Right renal cortex interstitium (tissue), 3 donors: Measurements from ENCODE around the gene EYA3. TPM values are rescaled to one million over a fixed set of nuclear protein-coding genes. Genes with fewer than 3 reads are reported as not detected.

Experiments used
- DNase-seq, 3 donors: peaks; one replicate each; pipeline ENCODE4 v3.0.0-alpha.2; 2013; ENCODE audit warnings: low read depth in 3 of 3, low spot score in 2 of 3
- polyA plus RNA-seq, 3 donors: library from polyadenylated mRNA; unstranded; fragments of 120-200 nt; gene quantifications; one replicate each; pipeline ENCODE4 v1.2.1, GENCODE V29; 2013; ENCODE audit not compliant: insufficient read length in 3 of 3

Gene EYA3
- polyA plus RNA-seq, 3 donors = 55.8 to 61.9 (median 56.6) TPM

GRCh38 chr1:27949027-27949426 lies 139.4 kb downstream of the EYA3 start:
- DNase-seq = no peak

DNA sequence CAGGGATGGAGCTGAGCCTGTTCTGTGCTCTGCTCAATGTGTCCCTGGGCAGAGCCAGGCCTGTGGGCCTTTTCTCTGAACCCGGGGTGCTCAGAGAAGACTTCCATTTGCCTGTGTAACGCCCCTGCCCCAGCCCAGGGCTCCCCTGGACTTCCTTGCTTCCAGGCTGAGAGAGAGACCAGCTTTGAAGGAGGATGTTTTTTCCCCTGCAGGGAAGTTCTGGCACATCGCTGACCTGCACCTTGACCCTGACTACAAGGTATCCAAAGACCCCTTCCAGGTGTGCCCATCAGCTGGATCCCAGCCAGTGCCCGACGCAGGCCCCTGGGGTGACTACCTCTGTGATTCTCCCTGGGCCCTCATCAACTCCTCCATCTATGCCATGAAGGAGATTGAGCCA lies 143.4 kb downstream of the EYA3 start:
- DNase-seq = no peak

DNA sequence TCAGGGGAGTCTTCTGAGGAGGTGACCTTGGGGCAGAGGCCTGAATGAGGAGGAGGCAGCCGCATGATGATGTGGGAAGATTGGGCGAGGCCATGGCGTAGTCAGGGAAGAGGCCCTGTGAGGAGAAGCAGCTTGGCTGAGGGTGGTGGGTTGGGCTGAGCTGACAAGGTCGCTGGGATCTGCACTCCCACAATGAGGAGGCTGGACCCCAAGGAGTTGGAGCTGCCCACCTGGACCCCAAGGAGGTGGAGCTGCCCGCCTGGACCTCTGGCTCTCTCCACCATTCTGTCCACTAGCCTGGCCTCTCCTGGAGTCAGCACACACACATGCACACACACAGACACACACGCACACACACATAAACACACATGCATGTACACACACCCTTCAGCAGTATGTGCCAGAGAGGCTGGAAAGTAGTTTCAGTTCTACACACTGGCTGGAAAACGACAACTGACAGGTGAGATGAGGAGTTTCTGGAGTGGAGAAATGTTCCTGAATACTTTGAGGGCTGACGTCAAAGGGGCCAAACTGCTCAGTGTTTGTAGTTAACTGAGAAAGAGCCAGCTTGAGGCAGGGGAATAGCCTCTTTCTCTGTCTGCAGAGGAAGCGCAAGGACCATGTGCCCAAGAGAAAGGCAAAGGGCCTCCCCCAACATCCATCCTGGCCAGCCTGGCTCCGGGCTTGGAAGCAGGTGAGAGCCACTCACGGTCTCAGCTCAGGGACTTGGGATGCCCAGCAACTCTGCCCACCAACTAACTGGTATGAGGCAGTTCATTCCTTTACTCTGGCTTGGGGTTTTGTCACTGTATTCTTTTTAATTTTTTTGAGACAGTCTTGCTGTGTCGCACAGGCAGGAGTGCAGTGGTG lies 146.5 kb downstream of the EYA3 start:
- no peak for DNase-seq

DNA sequence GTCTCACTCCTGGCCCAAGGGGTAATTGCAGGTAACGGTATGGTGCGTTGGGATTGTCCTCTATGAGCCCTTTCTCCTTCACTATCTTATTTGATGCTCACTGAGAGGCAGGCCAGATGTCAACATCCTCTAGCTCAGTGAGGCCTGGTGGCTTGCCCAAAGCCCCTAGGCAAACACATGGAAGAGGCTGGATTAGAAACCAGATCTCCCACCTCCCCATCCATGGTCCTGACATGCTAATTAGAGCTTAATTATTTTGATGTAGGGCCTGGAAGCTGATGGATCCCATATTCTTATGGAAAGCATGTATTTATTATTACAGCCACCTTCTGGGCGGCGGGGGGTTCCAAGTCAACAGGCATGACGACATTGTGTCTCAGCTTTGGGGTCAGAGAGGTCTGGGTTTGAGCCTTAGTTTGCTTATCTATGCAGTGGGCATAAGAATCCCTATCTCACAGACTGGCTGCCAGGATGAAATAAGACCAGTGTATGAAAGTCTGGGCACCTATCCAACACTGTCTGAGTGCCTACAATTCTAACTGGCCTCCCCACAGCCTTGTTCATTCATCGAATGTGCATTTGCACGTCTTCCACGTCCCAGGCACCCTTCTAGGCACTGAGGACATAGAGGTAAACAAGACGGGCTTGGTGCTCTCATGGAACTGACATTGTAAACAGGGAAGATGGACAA lies 147.4 kb downstream of the EYA3 start:
- no peak for DNase-seq

GRCh38 chr1:27940297-27940696 lies 148.1 kb downstream of the EYA3 start:
- DNase-seq = no peak

DNA sequence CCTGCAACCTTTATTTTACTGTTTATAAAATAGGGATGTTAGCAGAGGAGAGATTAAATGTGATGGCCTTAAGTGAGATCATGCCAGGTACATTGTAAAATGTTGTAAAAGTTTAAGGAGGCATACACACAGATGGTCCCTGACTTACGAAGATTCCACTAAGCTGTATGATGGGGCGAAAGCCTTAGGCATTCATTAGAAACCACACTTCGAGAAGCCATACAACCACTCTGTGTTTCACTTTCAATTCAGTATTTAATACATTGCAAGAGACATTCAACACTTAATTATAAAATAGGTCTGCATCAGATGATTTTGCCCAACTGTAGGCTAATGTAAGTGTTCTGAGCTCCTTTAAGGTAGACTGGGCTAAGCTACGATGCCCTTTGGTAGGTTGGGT lies 149.9 kb downstream of the EYA3 start:
- no peak for DNase-seq

GRCh38 chr1:27937524-27937836 lies 150.9 kb downstream of the EYA3 start:
- DNase-seq = no peak

- no peak for DNase-seq
These were observed 152.0 kb downstream of the EYA3 start for GRCh38 chr1:27936370-27936769.

GRCh38 chr1:27935721-27936120 lies 152.7 kb downstream of the EYA3 start:
- DNase-seq = no peak

- DNase-seq = peak; percentile 36 to 49 (median 39)
These were observed 153.4 kb downstream of the EYA3 start, which contains the start of gene SMPDL3B for GRCh38 chr1:27934818-27935549. SMPDL3B (plus strand) TSS chr1:27935000; CDS start chr1:27935184, 184 bp downstream.

- DNase-seq = no peak
These were observed 156.7 kb downstream of the EYA3 start for GRCh38 chr1:27931759-27932158.

GRCh38 chr1:27931184-27931583 lies 157.2 kb downstream of the EYA3 start:
- DNase-seq = no peak

GRCh38 chr1:27928216-27928954 lies 160.0 kb downstream of the EYA3 start:
- DNase-seq = no peak

DNA sequence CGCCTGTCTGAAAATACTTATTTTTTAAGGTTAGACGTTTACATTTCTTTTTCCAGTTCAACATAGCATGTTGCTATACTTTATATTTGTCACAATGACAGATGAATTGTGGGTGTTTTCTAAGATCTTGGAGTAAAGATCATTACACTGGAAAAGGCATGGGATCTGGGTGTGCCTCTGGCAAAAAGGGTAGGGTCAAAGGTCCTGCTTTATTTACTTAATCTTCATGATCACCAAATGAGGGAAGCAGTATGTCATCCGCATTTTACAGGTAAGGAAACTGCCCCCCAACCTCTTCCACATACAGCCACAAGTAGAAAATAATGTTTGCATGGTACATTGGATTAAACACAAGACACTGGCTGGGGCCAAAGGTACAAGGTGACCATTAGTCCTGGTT lies 166.1 kb downstream of the EYA3 start:
- DNase-seq = no peak

Other genes starting within 250 kb of the EYA3 start
- 1 to 10 TPM; 2.7 to 3.3 (median 3.2) TPM for gene THEMIS2, start 216.1 kb downstream of the EYA3 start, polyA plus RNA-seq
- 10 to 100 TPM; 73.1 to 78.0 (median 77.2) TPM for gene RPA2, start 174.0 kb downstream of the EYA3 start, polyA plus RNA-seq
- 10 to 100 TPM; 11.0 to 12.7 (median 12.4) TPM for gene SMPDL3B, start 153.6 kb downstream of the EYA3 start, polyA plus RNA-seq
- gene XKR8, start 128.6 kb downstream of the EYA3 start, polyA plus RNA-seq = 1 to 10 TPM; 8.0 to 9.1 (median 8.1) TPM
- gene PTAFR, start 88.1 kb upstream of the EYA3 start, polyA plus RNA-seq = 1 to 10 TPM; 2.0 to 2.9 (median 2.8) TPM
- 100 to 1,000 TPM; 175 to 194 (median 189) TPM for gene DNAJC8, start 144.4 kb upstream of the EYA3 start, polyA plus RNA-seq
- 100 to 1,000 TPM; 252 to 299 (median 269) TPM for gene ATP5IF1, start 147.5 kb upstream of the EYA3 start, polyA plus RNA-seq
- 10 to 100 TPM; 15.0 to 20.0 (median 18.5) TPM for gene SESN2, start 170.9 kb upstream of the EYA3 start, polyA plus RNA-seq
- 10 to 100 TPM; 19.5 to 23.5 (median 23.0) TPM for gene MED18, start 240.4 kb upstream of the EYA3 start, polyA plus RNA-seq